AG04450 (cell line): ENCODE data around the gene PRAMEF18. TPM values are rescaled to one million over a fixed set of nuclear protein-coding genes. Genes with fewer than 3 reads are reported as not detected.
"Not testable (repeated sequence)": the region's sequence is repeated elsewhere in the genome, so short reads cannot be mapped to it uniquely, and the experiment has no call there.

Experiments used
- CTCF ChIA-PET: fragments of 300-600, 350-600 bp; formaldehyde crosslinking; extraction: SDS; loops from one replicate; lab custom pipeline; 2022; ENCODE audit warnings: antibody characterized with exemption, inconsistent platforms; lab: Charles Lee
- POLR2A ChIA-PET: fragments of 350-600 bp; formaldehyde crosslinking; extraction: SDS; loops from one replicate; lab custom pipeline; 2021; ENCODE audit warnings: antibody characterized with exemption, inconsistent platforms; lab: Yijun Ruan, JAX
- DNase-seq: peaks from one replicate; pipeline ENCODE4 v3.0.0-alpha.2; 2011; ENCODE audit warnings: low read depth, low spot score
- H3K27ac ChIP-seq: one replicate; pipeline ENCODE4 v1.5.1; 2012; ENCODE audit warnings: low read depth, low read length, control low read depth
- H3K27me3 ChIP-seq: one replicate; pipeline ENCODE4 v1.6.0; 2012; ENCODE audit warnings: low read length; ENCODE audit not compliant: control insufficient read depth, insufficient read depth
- H3K4me3 ChIP-seq: 2 replicates; pipeline ENCODE4 v1.5.1; 2011; ENCODE audit warnings: mild to moderate bottlenecking, low read depth, low read length, control low read depth
- H3K9me3 ChIP-seq: 2 replicates; pipeline ENCODE4 v1.5.1; 2012; ENCODE audit warnings: low read length; ENCODE audit not compliant: control insufficient read depth, insufficient read depth
- CTCF ChIP-seq: IDR thresholded peaks from 2 replicates; pipeline ENCODE4 v1.5.1; 2011; ENCODE audit warnings: low read depth, low read length, control low read depth, inconsistent platforms
- polyA plus RNA-seq: library from polyadenylated mRNA; depleted of rRNA; stranded (reverse); fragments of >200 nt; gene quantifications from 2 replicates; pipeline ENCODE4 v1.2.3, GENCODE V29; 2011

PRAMEF18 gene
- polyA plus RNA-seq, 1 experiment = not detected

- H3K27ac ChIP-seq, CTCF ChIA-PET, DNase-seq, H3K27me3 ChIP-seq, H3K4me3 ChIP-seq, POLR2A ChIA-PET: not testable (repeated sequence)
- H3K9me3 ChIP-seq = peaks cover 75% of the 10 kb centered on the region
Measured at GRCh38 chr1:13231061-13231750, 5.3 kb upstream of the PRAMEF18 start.

GRCh38 chr1:13230601-13231000 lies 4.6 kb upstream of the PRAMEF18 start:
- POLR2A ChIA-PET, CTCF ChIA-PET: not testable (repeated sequence)

GRCh38 chr1:13230096-13230495 lies 4.1 kb upstream of the PRAMEF18 start:
- H3K9me3 ChIP-seq = peaks cover 74% of the 10 kb centered on the region
- H3K27ac ChIP-seq, CTCF ChIA-PET, H3K4me3 ChIP-seq, H3K27me3 ChIP-seq, DNase-seq, POLR2A ChIA-PET: not testable (repeated sequence)

More at GRCh38 chr1:13230601-13231000, 4.6 kb upstream of the PRAMEF18 start:
- not testable (repeated sequence) for H3K27ac ChIP-seq, H3K4me3 ChIP-seq, DNase-seq, H3K27me3 ChIP-seq
- peaks cover 78% of the 10 kb centered on the region for H3K9me3 ChIP-seq

GRCh38 chr1:13228343-13228781 lies 2.4 kb upstream of the PRAMEF18 start:
- DNase-seq = no peak
- Histone ChIP-seq H3K27me3 (no peaks in the 10 kb centered on the region), H3K4me3 (no peak overlapping the region), H3K9me3 (peaks cover 63% of the 10 kb centered on the region), H3K27ac (no peak overlapping the region)
- TF ChIP-seq CTCF = no peak
- POLR2A ChIA-PET = no interaction called here
- CTCF ChIA-PET = no interaction called here

- DNase-seq, CTCF ChIA-PET, H3K27me3 ChIP-seq, POLR2A ChIA-PET, H3K27ac ChIP-seq, H3K4me3 ChIP-seq: not testable (repeated sequence)
- peaks cover 55% of the 10 kb centered on the region for H3K9me3 ChIP-seq
Measured at GRCh38 chr1:13227271-13228055, 1.5 kb upstream of the PRAMEF18 start.

GRCh38 chr1:13224480-13225060 lies 1.4 kb downstream of the PRAMEF18 start:
- TF ChIP-seq CTCF = no peak
- ChIA-PET POLR2A (no interaction called here), CTCF (no interaction called here)
- Histone ChIP-seq H3K9me3 (peaks cover 36% of the 10 kb centered on the region), H3K4me3 (no peak overlapping the region), H3K27ac (no peak overlapping the region), H3K27me3 (no peaks in the 10 kb centered on the region)
- no peak for DNase-seq

- CTCF ChIA-PET = not testable (repeated sequence)
- peaks cover 24% of the 10 kb centered on the region for H3K9me3 ChIP-seq
Measured at GRCh38 chr1:13222788-13223187, 3.2 kb downstream of the PRAMEF18 start.

GRCh38 chr1:13219203-13219602 lies 6.8 kb downstream of the PRAMEF18 start:
- H3K4me3 ChIP-seq, H3K9me3 ChIP-seq, POLR2A ChIA-PET, H3K27ac ChIP-seq, CTCF ChIA-PET, DNase-seq, H3K27me3 ChIP-seq: not testable (repeated sequence)

More at GRCh38 chr1:13222788-13223187, 3.2 kb downstream of the PRAMEF18 start:
- H3K27ac ChIP-seq, POLR2A ChIA-PET, H3K27me3 ChIP-seq, H3K4me3 ChIP-seq, DNase-seq: not testable (repeated sequence)

GRCh38 chr1:13216619-13217018 lies 9.3 kb downstream of the PRAMEF18 start:
- CTCF ChIA-PET, H3K9me3 ChIP-seq, DNase-seq, POLR2A ChIA-PET, H3K4me3 ChIP-seq, H3K27me3 ChIP-seq, H3K27ac ChIP-seq: not testable (repeated sequence)

GRCh38 chr1:13208712-13209111 lies 17.2 kb downstream of the PRAMEF18 start:
- DNase-seq, H3K27me3 ChIP-seq, H3K4me3 ChIP-seq, H3K9me3 ChIP-seq, H3K27ac ChIP-seq, CTCF ChIA-PET, POLR2A ChIA-PET: not testable (repeated sequence)
